CD4-positive, alpha-beta T cell treated with Interleukin-15 for 4 hours (primary cell): Measurements from ENCODE around the gene FUT7.
"Not testable (repeated sequence)": the region's sequence is repeated elsewhere in the genome, so short reads cannot be mapped to it uniquely, and the experiment has no call there.

ENCODE experiments used
- DNase-seq: peaks from one replicate; pipeline ENCODE4 v3.0.0-alpha.2; 2020; ENCODE audit warnings: low spot score

The FUT7 gene

GRCh38 chr9:137049544-137050449 is 17.9 kb upstream of the FUT7 start:
- peak; percentile 54 for DNase-seq

DNA sequence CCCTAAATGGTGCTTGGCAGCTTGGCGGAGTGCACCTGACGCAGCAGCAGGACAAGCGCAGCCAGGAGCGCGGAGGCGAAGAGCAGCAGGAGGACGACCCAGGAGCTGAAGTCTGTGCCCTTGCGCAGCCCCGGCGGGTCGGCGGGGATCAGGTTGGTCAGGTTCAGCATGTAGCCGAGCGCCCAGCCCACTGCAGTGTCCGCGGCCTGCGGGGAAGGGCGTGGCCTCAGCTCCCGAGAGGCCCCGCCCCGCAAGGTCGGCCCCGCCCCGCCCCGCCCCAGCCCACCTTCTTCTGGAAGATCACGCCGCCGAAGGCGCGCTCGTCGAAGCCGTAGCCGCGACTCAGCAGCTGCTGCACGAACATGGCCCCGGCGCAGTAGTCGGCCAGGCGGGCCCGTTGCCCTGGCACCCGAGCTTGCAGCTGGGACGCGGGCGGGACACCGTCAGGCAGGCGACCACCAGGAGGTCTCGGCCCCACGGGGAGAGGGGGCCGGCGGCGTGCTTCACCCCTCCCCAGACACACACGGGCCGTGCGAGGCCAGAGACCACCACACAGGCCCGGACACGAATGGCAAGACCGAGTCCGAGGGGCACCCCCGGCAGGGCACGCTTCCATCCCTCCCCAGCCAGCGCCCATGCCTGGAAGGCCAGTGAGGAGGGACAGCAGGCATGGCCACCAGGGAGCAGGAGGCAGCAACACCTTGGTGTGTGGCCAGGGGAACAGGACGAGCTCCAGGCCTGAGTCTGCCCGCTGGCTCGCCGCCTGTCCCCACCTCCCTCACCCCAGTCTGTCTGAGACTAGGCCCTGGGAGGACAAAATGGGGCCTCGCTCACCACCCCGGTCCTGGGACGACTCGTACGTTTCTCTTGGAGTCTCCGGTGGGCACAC is 17.0 kb upstream of the FUT7 start:
- DNase-seq: no peak

GRCh38 chr9:137046088-137046787 is 14.3 kb upstream of the FUT7 start, which contains the start of gene NPDC1:
Gene NPDC1, minus strand, starts transcription at chr9:137046177. Its CDS starts 188 bp downstream, at chr9:137045989.
- DNase-seq: peak; percentile 83

DNA sequence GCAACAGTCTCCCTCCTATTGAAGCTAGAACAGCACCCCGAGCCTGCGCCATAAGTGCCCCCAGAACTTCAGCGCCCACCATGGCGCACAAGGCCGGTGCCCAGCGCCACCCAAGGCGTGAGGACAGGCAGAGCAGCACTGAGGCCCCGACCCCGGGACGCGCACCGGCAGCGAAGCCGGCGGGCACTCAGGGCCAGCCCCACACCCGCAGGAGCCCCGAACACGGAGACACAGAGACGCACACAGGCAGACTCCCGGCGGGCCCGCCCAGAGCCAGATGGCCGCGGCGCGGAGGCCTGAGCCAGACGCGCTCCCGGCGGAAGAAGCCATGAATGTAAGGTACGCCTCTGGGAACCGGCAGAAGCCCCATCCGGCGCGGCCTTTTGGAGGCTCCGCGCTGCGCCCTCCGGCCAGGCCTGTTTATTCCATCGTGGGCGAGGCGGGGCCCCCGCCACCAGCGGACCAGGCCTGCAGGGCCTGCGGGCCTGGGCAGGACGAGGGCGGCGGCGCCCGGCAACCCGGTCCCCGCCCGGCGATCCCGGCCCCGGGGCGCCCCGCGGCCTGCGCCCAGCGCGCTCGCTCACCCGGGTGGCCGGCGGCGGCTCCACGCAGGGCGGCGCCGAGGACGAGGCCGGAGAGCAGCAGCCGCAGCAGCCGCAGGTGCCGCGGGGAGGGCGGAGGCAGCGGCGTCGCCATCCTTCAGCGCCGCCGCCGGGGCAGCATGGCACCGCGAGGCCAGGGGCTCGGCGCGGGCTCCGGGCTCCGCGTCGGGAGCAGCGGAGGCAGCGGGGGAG is 13.6 kb upstream of the FUT7 start:
- no peak for DNase-seq

DNA sequence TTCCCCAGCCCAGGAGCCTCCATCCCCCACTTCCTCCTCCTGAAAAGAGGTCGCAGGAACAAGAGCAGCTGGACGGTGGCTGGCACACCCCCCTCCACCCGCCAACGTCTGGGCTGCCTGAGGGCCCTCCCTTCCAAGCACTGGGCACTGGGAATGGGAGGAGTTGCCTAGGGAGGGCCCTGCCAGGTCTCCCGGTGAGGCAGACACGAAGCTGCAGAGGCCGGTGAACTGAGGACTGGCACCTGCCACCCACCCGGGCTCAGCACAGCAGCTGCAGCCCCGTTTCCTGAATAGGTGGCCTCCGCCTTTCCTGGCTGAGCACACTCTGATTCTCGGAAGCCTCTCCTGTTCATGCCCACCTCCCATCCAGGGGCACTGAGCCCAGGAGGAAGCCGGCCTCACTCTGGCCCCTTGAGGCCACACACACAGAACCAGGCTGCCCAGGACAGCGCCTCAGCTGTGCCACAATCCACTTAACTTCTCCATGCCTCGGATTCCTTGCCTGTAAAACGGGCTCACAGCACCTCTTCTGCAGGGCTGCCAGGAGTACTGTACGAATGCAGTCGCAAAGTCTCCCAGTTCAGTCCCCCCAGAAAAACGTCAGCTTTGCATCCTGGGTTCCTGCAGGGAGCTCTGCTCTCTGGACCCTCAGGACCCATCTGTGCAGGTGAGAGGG is 12.8 kb upstream of the FUT7 start:
- no peak for DNase-seq

GRCh38 chr9:137044037-137044436 is 12.1 kb upstream of the FUT7 start:
- no peak for DNase-seq

GRCh38 chr9:137042751-137043727 is 11.2 kb upstream of the FUT7 start:
- no peak for DNase-seq

DNA sequence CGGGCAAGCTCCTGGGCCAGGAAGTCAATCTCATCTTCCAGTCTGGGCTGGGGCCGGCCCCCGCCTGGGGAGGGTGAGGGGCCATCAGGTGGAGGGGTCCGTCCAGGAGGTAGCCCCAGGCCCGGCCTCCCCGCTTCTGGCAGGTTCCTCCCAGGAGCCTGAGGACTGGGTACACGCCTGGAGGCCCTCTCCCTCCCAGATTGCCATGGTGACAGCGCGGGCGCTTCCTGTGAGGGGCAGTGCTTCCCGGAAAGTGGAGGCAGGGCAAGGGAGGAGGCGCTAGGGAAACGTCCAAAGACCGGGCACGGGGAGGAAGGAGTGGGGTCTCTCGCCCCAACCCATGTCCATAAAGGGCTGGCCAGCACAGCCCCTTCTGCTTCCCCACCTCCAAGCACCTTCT is 9.2 kb upstream of the FUT7 start:
- no peak for DNase-seq

GRCh38 chr9:137040568-137040967 is 8.7 kb upstream of the FUT7 start:
- no peak for DNase-seq

GRCh38 chr9:137039611-137040366 is 7.9 kb upstream of the FUT7 start:
- DNase-seq: no peak

DNA sequence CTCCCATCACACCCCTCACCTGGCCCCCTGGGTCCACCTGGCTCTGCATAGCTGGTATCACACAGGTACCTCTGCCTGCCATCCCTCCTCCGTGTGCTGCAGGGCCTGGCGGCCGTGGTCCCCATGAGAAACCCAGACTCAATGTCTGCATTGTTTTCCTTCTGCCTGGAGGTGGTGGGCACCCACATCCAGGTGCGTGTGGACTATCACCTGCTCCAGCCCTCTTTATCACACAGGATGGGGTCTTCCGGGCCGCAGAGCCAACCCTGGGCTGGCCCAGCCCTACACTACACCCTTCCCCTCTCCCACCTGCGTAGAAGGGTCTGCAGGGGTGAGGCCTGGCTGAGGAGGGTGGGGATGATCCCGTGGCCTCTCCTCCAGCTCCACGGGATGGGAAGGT is 7.0 kb upstream of the FUT7 start:
- DNase-seq: no peak

- no peak for DNase-seq
Observed at GRCh38 chr9:137037483-137037882, 5.6 kb upstream of the FUT7 start.

DNA sequence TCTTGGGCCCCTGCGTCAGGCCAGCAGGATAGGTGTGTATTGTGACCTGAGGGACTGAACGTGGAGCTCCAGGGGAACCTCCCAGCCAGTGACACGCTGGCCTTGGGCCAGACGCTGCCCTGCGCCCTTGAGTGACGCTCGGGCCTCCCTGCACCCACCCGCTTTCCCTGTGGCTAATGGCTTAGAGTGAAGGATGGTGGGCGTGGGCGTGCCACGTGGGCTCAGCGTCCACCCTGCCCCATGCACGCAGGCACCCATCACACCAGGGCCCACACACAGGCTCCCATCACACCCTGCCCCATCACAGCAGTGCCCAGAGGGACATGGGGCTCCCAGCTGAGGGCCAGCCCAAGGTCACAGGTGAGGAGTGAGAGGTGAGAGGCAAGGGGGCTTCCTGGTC is 5.1 kb upstream of the FUT7 start:
- DNase-seq: no peak

GRCh38 chr9:137035937-137036336 is 4.0 kb upstream of the FUT7 start:
- no peak for DNase-seq

DNA sequence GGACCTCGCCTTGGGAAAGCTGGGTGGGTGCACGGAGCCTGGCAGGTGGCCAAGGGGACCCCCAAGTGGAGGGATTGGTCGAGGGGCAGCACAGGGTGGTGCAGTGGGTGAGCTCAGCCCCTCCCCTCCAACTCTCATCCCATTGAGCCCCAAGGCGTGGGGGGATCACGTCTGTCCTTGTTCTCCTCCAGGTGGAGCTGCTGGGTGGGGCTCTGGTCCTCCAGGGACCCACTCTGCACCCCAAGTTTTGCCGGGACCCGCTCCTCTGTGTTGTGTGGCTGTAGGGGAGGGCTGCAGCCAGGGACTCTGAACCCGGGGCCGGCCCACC is 3.6 kb upstream of the FUT7 start:
- DNase-seq: no peak

- DNase-seq: peak; percentile 87
Observed at GRCh38 chr9:137034709-137035506, 3.0 kb upstream of the FUT7 start.

- DNase-seq: no peak
Observed at GRCh38 chr9:137034039-137034708, 2.3 kb upstream of the FUT7 start.

DNA sequence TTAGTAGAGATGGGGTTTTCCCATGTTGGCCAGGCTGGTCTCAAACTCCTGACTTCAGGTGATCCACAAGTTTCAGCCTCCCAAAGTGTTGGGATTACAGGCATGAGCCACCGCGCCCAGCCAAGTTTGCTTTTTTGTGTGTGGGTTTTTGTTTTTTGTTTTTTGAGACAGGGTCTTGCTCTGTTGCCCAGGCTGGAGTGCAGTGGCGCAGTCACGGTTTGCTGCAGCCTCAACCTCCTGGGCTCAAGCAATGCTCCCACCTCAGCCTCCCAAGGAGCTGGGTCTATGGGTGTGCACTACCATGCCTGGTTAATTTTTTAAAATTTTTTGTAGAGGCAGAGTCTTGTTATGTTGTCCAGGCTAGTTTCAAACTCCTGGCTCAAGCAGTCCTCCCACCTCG is 1.6 kb upstream of the FUT7 start:
- DNase-seq: not testable (repeated sequence)
